GM12864 (cell line): ENCODE measurements around the gene FOXN1.

Experiments
- DNase-seq: peaks from one replicate; pipeline ENCODE4 v3.0.0-alpha.2; 2011; ENCODE audit warnings: low read depth
- H3K4me3 ChIP-seq: 2 replicates; pipeline ENCODE4 v1.5.1; 2011; ENCODE audit warnings: mild to moderate bottlenecking, low read depth, low read length, control low read depth
- TF ChIP-seq, protein P1 (sequence below): IDR thresholded peaks from 2 replicates; pipeline ENCODE4 v1.5.1; 2011; ENCODE audit warnings: low read depth, mild to moderate bottlenecking, moderate library complexity, low read length, control low read depth, inconsistent platforms; ENCODE audit errors: missing control alignments

The FOXN1 gene

DNA sequence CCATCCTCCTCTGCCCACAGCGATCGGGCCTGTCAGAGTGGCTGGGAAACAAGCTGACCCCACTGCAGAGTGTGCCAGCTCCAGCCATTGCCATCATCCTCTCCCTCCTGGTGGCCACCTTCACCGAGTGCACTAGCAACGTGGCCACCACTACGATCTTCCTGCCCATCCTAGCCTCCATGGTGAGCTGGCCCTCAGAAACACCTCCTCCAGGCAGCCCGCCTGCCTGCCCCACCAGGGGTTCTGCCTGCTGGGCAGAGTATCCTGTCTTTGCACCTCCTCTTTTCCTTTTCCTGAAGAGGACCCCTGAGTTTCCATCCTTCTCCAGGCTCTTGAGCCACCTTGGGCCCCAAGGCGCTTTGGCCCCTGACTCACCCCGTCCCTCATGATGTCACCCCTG, 10.5 kb upstream of the FOXN1 start:
- TF ChIP-seq, protein P1, sequence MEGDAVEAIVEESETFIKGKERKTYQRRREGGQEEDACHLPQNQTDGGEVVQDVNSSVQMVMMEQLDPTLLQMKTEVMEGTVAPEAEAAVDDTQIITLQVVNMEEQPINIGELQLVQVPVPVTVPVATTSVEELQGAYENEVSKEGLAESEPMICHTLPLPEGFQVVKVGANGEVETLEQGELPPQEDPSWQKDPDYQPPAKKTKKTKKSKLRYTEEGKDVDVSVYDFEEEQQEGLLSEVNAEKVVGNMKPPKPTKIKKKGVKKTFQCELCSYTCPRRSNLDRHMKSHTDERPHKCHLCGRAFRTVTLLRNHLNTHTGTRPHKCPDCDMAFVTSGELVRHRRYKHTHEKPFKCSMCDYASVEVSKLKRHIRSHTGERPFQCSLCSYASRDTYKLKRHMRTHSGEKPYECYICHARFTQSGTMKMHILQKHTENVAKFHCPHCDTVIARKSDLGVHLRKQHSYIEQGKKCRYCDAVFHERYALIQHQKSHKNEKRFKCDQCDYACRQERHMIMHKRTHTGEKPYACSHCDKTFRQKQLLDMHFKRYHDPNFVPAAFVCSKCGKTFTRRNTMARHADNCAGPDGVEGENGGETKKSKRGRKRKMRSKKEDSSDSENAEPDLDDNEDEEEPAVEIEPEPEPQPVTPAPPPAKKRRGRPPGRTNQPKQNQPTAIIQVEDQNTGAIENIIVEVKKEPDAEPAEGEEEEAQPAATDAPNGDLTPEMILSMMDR: no peak
- no peak for DNase-seq
- no peak overlapping the region for H3K4me3 ChIP-seq

DNA sequence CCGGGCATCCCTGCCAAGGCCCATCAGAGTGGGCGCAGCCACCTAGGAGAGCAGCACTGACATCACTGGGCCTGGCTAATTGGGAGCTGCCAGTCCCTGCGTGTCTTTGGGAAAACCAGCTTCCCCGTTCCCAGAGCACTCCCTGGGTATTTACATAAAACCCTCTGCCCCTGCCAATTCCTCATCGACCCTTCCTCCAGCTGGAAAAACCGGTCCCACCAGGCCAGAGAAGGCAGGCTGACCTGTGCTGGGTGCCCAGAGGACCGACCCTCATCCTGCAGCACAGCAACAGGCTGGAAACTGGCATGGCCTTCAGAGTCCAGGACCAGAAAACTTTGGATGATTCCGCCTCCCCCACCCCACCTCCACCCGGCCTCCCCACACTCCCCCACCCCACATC, 8.2 kb upstream of the FOXN1 start:
- no peak overlapping the region for H3K4me3 ChIP-seq
- no peak for DNase-seq
- TF ChIP-seq, protein P1: no peak

DNA sequence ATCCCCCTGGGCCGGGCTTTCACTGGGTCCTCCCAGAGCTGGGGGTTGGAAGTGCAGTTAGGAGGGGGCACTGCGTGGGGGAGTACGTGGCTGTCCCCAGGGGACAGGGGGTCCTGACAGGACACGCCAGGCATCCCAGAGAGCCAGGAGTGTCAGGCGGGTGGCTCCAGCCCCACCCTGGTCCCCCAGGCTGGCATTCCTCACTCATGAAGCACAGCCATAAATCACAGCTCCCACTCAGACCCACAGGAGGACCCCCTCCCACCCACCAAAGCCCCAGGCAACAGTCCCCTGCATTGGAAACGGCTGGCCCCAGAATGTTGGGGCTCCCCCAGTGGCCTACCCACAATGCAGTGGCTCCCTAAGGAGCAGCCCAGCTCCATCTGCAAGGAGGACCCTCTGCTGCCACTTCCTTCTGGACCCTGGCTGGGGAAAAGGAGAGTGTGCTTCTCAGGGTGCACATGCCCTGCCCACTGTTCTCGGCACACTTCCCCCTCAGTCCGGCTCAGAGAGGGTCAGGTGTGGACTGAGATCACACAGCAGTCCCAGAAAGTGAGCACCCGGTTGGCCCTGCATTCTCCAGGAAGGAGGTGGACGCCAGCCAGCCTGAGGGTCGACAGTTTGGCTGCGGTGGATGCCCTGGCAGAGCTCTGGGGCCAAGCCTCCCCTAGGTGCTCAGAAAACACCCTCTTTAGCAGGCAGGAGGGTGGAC, 7.3 kb upstream of the FOXN1 start:
- TF ChIP-seq, protein P1: no peak
- no peak overlapping the region for H3K4me3 ChIP-seq
- DNase-seq: no peak

DNA sequence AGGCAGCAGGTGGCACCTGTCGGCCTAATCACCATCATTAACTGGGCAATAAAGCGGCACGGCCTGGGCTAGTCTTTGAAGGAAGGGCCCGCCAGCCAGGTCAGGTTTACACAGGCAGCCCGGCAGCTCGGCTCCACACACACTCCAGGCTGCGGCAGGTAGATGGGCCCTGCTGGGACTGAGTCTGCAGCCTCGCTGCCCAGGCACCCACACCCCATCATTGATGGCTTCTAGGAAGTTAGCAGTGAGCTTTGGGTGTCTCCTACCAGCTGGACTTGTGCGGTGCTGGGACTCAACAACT, 6.8 kb upstream of the FOXN1 start:
- no peak for DNase-seq
- TF ChIP-seq, protein P1: no peak
- no peak overlapping the region for H3K4me3 ChIP-seq

DNA sequence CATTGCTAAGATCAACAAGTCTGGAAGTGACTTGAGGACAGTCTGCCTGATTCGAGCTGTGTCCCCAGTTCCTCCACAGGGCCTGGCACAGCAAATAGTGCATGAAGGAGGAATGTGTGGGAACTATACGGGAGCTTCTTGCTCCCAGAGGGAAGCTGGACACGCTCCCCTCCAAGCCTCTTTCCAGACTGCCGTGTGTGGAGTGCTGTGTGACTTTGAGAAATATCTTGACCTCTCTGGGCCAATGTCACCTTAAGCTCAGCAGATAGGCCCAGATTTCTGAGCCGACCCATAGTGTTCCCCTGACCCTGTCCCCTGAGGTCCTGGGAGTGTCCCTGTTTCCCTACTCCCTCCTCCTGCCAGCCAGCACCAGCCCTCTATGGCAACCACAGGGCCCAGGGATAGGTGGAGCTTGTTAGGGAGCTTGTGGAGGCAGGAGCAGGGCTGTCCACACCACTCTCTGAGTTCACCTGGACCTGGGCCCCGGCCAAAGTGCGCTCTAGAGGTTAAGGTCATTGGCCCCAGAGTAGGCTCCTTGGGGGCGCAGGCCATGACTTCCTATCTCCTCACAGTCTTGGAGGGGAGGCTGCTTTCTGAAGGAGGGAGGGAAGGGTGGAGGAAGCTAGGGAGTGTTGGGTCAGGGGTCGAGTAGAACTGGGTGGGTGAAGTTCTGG, 6.3 kb upstream of the FOXN1 start:
- DNase-seq: no peak
- H3K4me3 ChIP-seq: no peak overlapping the region; the same call in 1 of the 2 replicates
- TF ChIP-seq, protein P1: no peak

DNA sequence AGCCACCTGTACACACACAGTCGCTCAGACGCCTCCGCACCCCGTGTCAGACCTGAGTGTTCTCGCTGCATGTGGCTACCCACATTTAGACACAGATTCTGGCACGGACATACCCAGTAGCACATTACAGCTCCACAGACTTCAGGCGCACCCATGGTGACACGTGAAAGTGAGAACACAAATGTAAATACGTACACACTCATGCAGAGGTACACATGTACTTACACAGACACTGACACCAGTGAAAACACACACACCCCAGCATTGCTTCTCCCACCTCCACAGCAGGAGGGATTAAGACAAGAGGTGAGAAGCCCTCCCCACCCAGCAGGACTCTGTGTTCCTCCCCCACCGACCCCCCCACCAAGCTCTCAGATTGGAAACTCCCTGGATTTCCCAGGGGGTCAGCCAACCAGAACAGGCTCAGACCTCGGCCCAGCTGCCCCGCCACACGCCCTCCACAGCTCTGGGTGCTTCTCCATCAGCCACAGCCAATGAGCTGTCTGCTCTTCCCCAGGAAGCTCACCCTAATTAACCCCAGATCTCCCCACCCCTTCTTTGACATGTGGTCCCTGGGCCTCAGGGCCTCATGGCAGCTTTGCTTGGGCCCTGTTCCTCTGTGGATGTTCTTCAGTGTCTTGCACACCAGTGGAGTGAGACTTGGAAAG, 5.3 kb upstream of the FOXN1 start:
- TF ChIP-seq, protein P1: no peak
- H3K4me3 ChIP-seq: peak overlapping the region; percentile 23; the same call in 1 of the 2 replicates
- DNase-seq: peak; percentile 53
